Gastrocnemius medialis (tissue), 4 donors: Measurements from ENCODE around the gene AACS. TPM values are rescaled to one million over a fixed set of nuclear protein-coding genes. Genes with fewer than 3 reads are reported as not detected.
A peak's percentile ranks its signal among the peaks of the same experiment; 100 is the strongest.

Experiments
- ATAC-seq, 2 donors: fragments of 150-250 bp; one replicate each; pipeline ENCODE4 v1.9.1; 2016
- DNase-seq, 2 donors: peaks; one replicate each; pipeline ENCODE4 v3.0.0-alpha.2; 2019
- H3K27ac ChIP-seq, 4 donors: fragments of 200-600 bp; sonication (generic); 1 replicate in 1 of 4; 2 replicates in 3 of 4; pipeline ENCODE4 v1.5.1; 2016 to 2018; ENCODE audit warnings: mild to moderate bottlenecking in 2 of 4, moderate library complexity in 1 of 4
- H3K27me3 ChIP-seq, 3 donors: fragments of 200-600 bp; sonication (generic) in 2 of 3; 1 replicate in 1 of 3; 2 replicates in 2 of 3; pipeline versions ENCODE4 v1.5.1 to v1.6.0; 2016 to 2019; ENCODE audit warnings: mild to moderate bottlenecking in 1 of 3, moderate library complexity in 1 of 3
- H3K36me3 ChIP-seq, 2 donors: fragments of 200-600 bp; sonication (generic) in 1 of 2; one replicate each; pipeline ENCODE4 v1.5.1; 2017 to 2018
- H3K4me1 ChIP-seq, 2 donors: fragments of 200-600 bp; sonication (generic) in 1 of 2; one replicate each; pipeline ENCODE4 v1.5.1; 2016 to 2017; ENCODE audit warnings: mild to moderate bottlenecking in 2 of 2
- H3K4me3 ChIP-seq, 4 donors: fragments of 200-600 bp; sonication (generic) in 3 of 4; 1 replicate in 1 of 4; 2 replicates in 3 of 4; pipeline ENCODE4 v1.5.1; 2016 to 2019; ENCODE audit warnings: mild to moderate bottlenecking in 2 of 4
- H3K9me3 ChIP-seq, 3 donors: fragments of 200-600 bp; sonication (generic) in 2 of 3; 1 replicate in 1 of 3; 2 replicates in 2 of 3; pipeline ENCODE4 v1.5.1; 2016 to 2019
- POLR2A ChIP-seq, 2 donors: fragments of 450-650 bp; IDR thresholded peaks; one replicate each; pipeline ENCODE4 v1.6.1; 2017; ENCODE audit warnings: antibody characterized with exemption in 2 of 2, mild to moderate bottlenecking in 2 of 2, moderate library complexity in 2 of 2
- in situ Hi-C, 4 donors: fragments of 200-750 bp; cut with MboI; loops; one replicate each; pipeline versions ENCODE4 v1.15.0 to v1.8.0; 2017; ENCODE audit warnings: low sequenced_read_pairs in 4 of 4
- intact Hi-C: fragments of 100-400 bp; cut with DNase I; formaldehyde crosslinking; loops from one replicate; pipeline ENCODE4 v1.15.1; 2023; ENCODE audit warnings: low total_unique reads
- total RNA-seq, 4 donors: library from RNA; depleted of rRNA; stranded (reverse); fragments of >200 nt; gene quantifications; one replicate each; pipeline versions ENCODE4 v1.1.0 to v1.2.3, GENCODE V29; 2016
- TF ChIP-seq, protein P1 (sequence below), 5 experiments: fragments of 450-650 bp in 3 of 5; fragments of 200-600 bp in 2 of 5; sonication (generic) in 2 of 5; IDR thresholded peaks in 4 of 5; conservative IDR thresholded peaks in 1 of 5; 1 replicate in 4 of 5; 2 replicates in 1 of 5; pipeline ENCODE4 v1.5.1; 2016 to 2019; ENCODE audit warnings: antibody characterized with exemption in 5 of 5, mild to moderate bottlenecking in 3 of 5, moderate library complexity in 3 of 5

The AACS gene
- total RNA-seq, 4 donors from 2014 or later = 6.0 to 11.8 (median 8.8) TPM

DNA sequence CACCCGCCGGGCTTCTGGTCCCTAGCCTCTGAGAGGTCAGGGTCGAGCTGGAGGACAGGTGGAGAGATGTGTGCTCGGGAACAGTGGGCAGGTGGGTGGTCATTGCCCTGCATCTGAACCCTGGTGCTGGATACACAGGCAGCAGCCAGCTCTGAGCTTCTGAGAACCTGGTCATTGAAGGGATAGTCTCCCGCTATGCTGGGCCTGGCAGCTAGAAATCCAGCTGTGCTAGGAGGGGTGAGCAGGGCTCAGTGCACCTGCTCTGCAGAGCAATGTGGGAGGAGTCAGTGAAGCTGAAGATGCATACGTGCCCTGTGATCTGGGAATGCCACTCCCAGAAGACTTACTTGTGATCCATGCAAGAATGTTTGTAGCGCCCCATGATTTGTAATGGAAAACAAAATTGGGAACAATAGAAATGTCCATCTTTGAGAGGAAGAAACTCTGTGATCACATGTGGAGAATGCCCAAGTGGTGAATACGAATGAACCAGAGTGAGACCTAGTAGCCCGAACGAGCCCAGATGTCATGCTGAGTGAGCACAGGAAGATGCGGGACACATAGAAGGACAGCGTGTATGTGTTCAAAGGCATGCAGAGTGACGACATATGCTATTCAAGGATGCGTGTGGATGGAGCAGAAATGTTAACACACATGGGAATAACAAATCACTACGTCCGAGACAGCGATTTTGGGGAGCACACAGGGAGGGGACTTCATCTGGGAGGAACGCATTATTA lies 63.4 kb downstream of the AACS start:
- H3K36me3 ChIP-seq = no peaks in the 10 kb centered on the region
- no peak overlapping the region for H3K4me3 ChIP-seq
- intact Hi-C loops (no loop called here), in situ Hi-C loops (no loop called here)
- no peak for DNase-seq
- no peaks in the 10 kb centered on the region for H3K27me3 ChIP-seq
- no peak for TF ChIP-seq POLR2A (IDR thresholded peaks at IDR 0.05)
- TF ChIP-seq, protein P1, sequence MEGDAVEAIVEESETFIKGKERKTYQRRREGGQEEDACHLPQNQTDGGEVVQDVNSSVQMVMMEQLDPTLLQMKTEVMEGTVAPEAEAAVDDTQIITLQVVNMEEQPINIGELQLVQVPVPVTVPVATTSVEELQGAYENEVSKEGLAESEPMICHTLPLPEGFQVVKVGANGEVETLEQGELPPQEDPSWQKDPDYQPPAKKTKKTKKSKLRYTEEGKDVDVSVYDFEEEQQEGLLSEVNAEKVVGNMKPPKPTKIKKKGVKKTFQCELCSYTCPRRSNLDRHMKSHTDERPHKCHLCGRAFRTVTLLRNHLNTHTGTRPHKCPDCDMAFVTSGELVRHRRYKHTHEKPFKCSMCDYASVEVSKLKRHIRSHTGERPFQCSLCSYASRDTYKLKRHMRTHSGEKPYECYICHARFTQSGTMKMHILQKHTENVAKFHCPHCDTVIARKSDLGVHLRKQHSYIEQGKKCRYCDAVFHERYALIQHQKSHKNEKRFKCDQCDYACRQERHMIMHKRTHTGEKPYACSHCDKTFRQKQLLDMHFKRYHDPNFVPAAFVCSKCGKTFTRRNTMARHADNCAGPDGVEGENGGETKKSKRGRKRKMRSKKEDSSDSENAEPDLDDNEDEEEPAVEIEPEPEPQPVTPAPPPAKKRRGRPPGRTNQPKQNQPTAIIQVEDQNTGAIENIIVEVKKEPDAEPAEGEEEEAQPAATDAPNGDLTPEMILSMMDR (IDR thresholded peaks at IDR 0.05 in 4 of 5, conservative IDR thresholded peaks at IDR 0.05 in 1 of 5) = no peak
- H3K4me1 ChIP-seq = peaks cover 8 to 9% of the 10 kb centered on the region in 2 donors
- H3K9me3 ChIP-seq = no peaks in the 10 kb centered on the region
- ATAC-seq = peak in 1 of 2 donors; percentile 43
- H3K27ac ChIP-seq = peak overlapping the region in 1 of 4 donors; percentile 40

DNA sequence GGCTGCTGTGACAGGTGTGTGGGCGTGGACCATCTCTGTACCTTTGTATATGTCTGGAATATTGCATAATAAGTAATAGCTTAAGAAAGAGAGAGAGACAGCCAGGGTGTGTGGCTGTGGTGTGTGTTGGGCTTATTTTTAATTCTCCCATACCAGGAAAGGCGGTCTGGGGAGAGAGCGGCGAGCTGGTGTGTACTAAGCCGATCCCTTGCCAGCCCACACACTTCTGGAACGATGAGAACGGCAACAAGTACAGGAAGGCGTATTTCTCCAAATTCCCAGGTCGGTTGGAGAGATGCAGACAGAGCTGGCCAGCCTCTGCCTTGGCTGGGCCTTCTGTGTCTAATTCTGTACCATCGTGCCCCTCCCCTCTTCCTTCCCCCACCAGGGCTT lies 63.9 kb downstream of the AACS start:
- Histone ChIP-seq H3K4me3 (no peak overlapping the region), H3K9me3 (no peaks in the 10 kb centered on the region), H3K4me1 (peaks cover 8 to 9% of the 10 kb centered on the region in 2 donors), H3K36me3 (no peaks in the 10 kb centered on the region), H3K27ac (peak overlapping the region in 1 of 4 donors; percentile 40), H3K27me3 (no peaks in the 10 kb centered on the region)
- DNase-seq (no peak), ATAC-seq (peak; percentile 50 to 56)
- intact Hi-C loops (no loop called here), in situ Hi-C loops (no loop called here)
- TF ChIP-seq, protein P1 (IDR thresholded peaks at IDR 0.05 in 4 of 5, conservative IDR thresholded peaks at IDR 0.05 in 1 of 5) = no peak
- no peak for TF ChIP-seq POLR2A (IDR thresholded peaks at IDR 0.05)

DNA sequence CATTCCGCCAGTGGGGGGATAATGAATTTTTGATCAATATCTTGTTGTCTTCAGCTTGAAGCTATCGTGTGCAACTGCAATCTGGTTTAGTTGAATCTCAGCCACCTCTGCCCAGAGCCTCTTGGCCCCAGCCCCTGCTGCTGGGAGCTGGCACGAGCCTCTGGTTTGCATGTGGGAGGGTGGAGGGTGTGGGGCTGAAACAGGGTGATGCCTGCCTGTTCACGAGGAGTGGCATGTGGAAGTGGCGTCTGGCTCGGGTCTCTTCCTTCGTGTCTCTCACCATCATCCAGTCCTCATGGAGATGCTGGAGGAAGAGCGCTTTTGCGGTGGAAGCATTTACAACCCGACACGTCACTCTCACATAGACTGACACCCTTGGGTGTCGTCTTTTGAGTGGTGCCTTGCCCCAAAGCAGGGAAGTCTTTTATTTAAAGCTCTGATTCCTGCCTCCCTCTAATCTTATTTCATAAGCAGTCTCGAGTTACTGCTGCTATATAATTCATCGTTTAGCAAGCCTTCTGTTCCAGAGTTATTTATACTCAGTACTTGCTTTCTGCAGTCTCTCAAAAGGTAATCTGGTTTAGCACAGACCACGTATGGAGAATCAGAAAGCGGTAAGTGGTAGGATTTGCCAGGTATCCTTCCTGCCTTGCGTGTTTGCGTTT lies 64.5 kb downstream of the AACS start:
- H3K27ac ChIP-seq = peak overlapping the region in 1 of 4 donors; percentile 40
- DNase-seq (no peak), ATAC-seq (peak; percentile 46 to 61)
- in situ Hi-C loops (no loop called here), intact Hi-C loops (no loop called here)
- H3K4me1 ChIP-seq = peaks cover 8 to 9% of the 10 kb centered on the region in 2 donors
- no peaks in the 10 kb centered on the region for H3K36me3 ChIP-seq
- no peak overlapping the region for H3K4me3 ChIP-seq
- TF ChIP-seq POLR2A (IDR thresholded peaks at IDR 0.05) = no peak
- TF ChIP-seq, protein P1 (IDR thresholded peaks at IDR 0.05 in 4 of 5, conservative IDR thresholded peaks at IDR 0.05 in 1 of 5) = no peak
- no peaks in the 10 kb centered on the region for H3K9me3 ChIP-seq
- no peaks in the 10 kb centered on the region for H3K27me3 ChIP-seq

DNA sequence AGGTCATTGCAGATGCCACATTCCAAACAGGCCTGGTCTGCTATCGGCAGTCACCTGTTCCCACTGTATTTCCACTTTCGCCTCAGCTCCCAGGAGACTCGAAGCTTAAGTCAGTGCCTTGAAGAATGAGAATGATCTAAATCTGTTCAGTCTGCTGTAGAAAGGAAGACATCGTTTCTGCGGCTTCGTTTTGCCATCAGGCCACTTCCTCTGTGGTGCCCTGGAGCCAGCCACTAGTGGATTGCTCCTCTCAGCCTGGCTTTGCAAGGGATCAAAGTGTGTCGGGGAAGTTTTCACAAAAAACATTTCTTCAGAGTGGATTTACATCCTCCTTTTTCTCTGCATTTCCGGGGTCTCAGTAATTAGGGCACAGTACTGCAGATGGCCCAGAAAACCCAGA lies 66.7 kb downstream of the AACS start:
- in situ Hi-C loops = no loop called here
- no peak for ATAC-seq
- no peaks in the 10 kb centered on the region for H3K36me3 ChIP-seq
- peaks cover 8 to 9% of the 10 kb centered on the region in 2 donors for H3K4me1 ChIP-seq
- H3K27me3 ChIP-seq = no peaks in the 10 kb centered on the region
- no peak for TF ChIP-seq POLR2A (IDR thresholded peaks at IDR 0.05)
- TF ChIP-seq, protein P1 (IDR thresholded peaks at IDR 0.05 in 4 of 5, conservative IDR thresholded peaks at IDR 0.05 in 1 of 5) = no peak
- H3K4me3 ChIP-seq = no peak overlapping the region
- H3K9me3 ChIP-seq = no peaks in the 10 kb centered on the region
- H3K27ac ChIP-seq = no peak overlapping the region
- DNase-seq = no peak
- intact Hi-C loops = no loop called here
